ENCODE measurements around the gene VWA8.
"Not testable (repeated sequence)": the region's sequence is repeated elsewhere in the genome, so short reads cannot be mapped to it uniquely, and the experiment has no call there.

VWA8 gene

DNA sequence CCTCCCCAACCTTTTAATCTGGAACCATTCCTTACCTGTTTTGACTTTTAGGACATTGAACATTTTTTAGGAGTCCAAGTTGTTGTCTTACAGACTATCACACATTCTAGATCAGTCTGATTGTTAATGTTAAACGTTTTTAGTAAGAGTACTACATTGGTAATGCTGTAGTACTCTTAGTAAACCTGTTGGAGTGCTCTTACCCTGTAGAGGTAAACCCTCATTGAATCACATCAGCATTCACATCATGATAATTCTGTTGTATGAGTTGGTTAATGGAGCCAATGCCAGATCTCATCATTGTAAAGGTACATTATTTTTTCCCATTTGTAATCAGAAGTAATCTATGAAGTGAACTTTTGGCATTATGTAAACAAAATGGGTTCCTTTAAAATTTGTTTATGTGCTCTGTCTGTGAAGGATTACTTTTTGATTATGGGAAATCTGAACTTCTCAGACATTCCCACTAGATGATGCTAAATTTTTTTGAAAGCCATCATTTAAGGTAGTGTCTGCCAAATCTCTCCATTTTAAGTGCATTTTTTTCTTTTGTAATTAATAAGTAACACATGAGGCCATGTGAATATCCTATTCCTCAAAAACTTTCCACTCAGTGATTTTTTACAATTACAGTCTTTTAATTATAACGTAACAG is 55.2 kb downstream of the VWA8 start:
- Histone ChIP-seq H3K27ac (ENCODE audit: low read length) (no peak overlapping the region), H3K27me3 (replicated peaks; ENCODE audit: insufficient read depth, low read length) (no peaks in the 10 kb centered on the region), H3K36me3 (replicated peaks; ENCODE audit: insufficient read depth, low read length) (no peaks in the 10 kb centered on the region), H3K9me2 (replicated peaks; ENCODE audit: insufficient read depth, low read length) (no peaks in the 10 kb centered on the region), H3K9ac (ENCODE audit: low read length) (no peak overlapping the region), H3K4me2 (ENCODE audit: low read depth, low read length) (no peak overlapping the region), H3K4me1 (ENCODE audit: low read length) (no peaks in the 10 kb centered on the region), H3K9me3 (replicated peaks; ENCODE audit: insufficient read depth, low read length) (no peaks in the 10 kb centered on the region), H3F3A (ENCODE audit: insufficient read depth, low read length) (no peaks in the 10 kb centered on the region), H3K79me2 (ENCODE audit: low read length) (no peaks in the 10 kb centered on the region), H3K4me3 (ENCODE audit: low read length) (no peak overlapping the region), H2AFZ (ENCODE audit: low read length) (no peak overlapping the region), H4K20me1 (ENCODE audit: insufficient read depth, low read length) (no peaks in the 10 kb centered on the region)
- DNase-seq = peak; percentile 46
- peak; percentile 59 for TF ChIP-seq CTCF (IDR thresholded peaks at IDR 0.05; ENCODE audit: low read length)
- TF ChIP-seq EZH2phosphoT487 (IDR thresholded peaks at IDR 0.05; ENCODE audit: low read length) = no peak
- no peak for TF ChIP-seq EZH2 (optimal IDR thresholded peaks at IDR 0.05; ENCODE audit: low read depth, low read length)

GRCh38 chr13:41900918-41901317 is 60.0 kb downstream of the VWA8 start:
- H3K9me3 ChIP-seq (replicated peaks; ENCODE audit: insufficient read depth, low read length) = no peaks in the 10 kb centered on the region
- H3K27ac ChIP-seq (ENCODE audit: low read length) = no peak overlapping the region
- H3K4me1 ChIP-seq (ENCODE audit: low read length) = no peaks in the 10 kb centered on the region
- H3K36me3 ChIP-seq (replicated peaks; ENCODE audit: insufficient read depth, low read length) = no peaks in the 10 kb centered on the region
- no peaks in the 10 kb centered on the region for H4K20me1 ChIP-seq (ENCODE audit: insufficient read depth, low read length)
- H3K4me2 ChIP-seq (ENCODE audit: low read depth, low read length) = no peak overlapping the region
- H3K4me3 ChIP-seq (ENCODE audit: low read length) = no peak overlapping the region
- no peak for TF ChIP-seq EZH2 (optimal IDR thresholded peaks at IDR 0.05; ENCODE audit: low read depth, low read length)
- no peak for TF ChIP-seq CTCF (IDR thresholded peaks at IDR 0.05; ENCODE audit: low read length)
- no peaks in the 10 kb centered on the region for H3F3A ChIP-seq (ENCODE audit: insufficient read depth, low read length)
- no peak overlapping the region for H3K9ac ChIP-seq (ENCODE audit: low read length)
- H3K27me3 ChIP-seq (replicated peaks; ENCODE audit: insufficient read depth, low read length) = no peaks in the 10 kb centered on the region
- DNase-seq = no peak
- H3K9me2 ChIP-seq (replicated peaks; ENCODE audit: insufficient read depth, low read length) = no peaks in the 10 kb centered on the region
- H2AFZ ChIP-seq (ENCODE audit: low read length) = no peak overlapping the region
- H3K79me2 ChIP-seq (ENCODE audit: low read length) = no peaks in the 10 kb centered on the region

DNA sequence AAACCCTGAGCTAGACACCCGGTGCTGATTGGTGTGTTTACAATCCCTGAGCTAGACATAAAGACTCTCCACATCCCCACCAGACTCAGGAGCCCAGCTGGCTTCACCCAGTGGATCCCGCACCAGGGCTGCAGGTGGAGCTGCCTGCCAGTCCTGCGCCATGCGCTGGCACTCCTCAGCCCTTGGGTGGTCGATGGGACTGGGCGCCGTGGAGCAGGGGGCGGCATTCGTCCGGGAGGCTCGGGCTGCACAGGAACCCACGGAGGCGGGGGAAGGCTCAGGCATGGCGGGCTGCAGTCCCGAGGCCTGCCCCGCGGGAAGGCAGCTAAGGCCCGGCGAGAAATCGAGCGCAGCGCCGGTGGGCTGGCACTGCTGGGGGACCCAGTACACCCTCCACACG is 62.5 kb downstream of the VWA8 start:
- not testable (repeated sequence) for DNase-seq; H3K36me3 ChIP-seq (replicated peaks; ENCODE audit: insufficient read depth, low read length); H2AFZ ChIP-seq (ENCODE audit: low read length); H3K27me3 ChIP-seq (replicated peaks; ENCODE audit: insufficient read depth, low read length); H3K79me2 ChIP-seq (ENCODE audit: low read length); H4K20me1 ChIP-seq (ENCODE audit: insufficient read depth, low read length); H3K4me1 ChIP-seq (ENCODE audit: low read length); H3K4me3 ChIP-seq (ENCODE audit: low read length); H3K9me2 ChIP-seq (replicated peaks; ENCODE audit: insufficient read depth, low read length); H3K27ac ChIP-seq (ENCODE audit: low read length); H3K9me3 ChIP-seq (replicated peaks; ENCODE audit: insufficient read depth, low read length); H3F3A ChIP-seq (ENCODE audit: insufficient read depth, low read length); H3K4me2 ChIP-seq (ENCODE audit: low read depth, low read length); H3K9ac ChIP-seq (ENCODE audit: low read length)

DNA sequence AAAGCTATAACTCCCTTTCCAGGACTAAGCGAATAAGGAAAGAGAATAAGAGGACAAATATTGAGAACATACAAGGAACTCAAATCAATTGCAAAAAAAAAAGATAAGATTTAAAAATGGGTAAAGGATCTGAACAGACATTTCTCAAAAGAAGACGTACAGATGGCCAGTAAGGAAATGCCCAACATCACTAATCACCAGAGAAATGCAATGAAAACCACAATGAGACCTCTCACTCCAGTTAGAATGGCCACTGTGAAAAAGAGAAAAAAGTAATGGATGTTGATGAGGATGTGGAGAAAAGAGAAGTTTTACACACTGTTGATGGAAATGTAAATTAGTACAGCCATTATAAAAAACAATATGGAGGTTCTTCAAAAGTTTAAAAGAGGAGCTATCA is 63.8 kb downstream of the VWA8 start:
- Histone ChIP-seq H3K36me3 (replicated peaks; ENCODE audit: insufficient read depth, low read length) (no peaks in the 10 kb centered on the region), H3K27ac (ENCODE audit: low read length) (no peak overlapping the region), H3K4me2 (ENCODE audit: low read depth, low read length) (no peak overlapping the region), H3K9me3 (replicated peaks; ENCODE audit: insufficient read depth, low read length) (no peaks in the 10 kb centered on the region), H3F3A (ENCODE audit: insufficient read depth, low read length) (no peaks in the 10 kb centered on the region), H3K79me2 (ENCODE audit: low read length) (no peaks in the 10 kb centered on the region), H3K27me3 (replicated peaks; ENCODE audit: insufficient read depth, low read length) (no peaks in the 10 kb centered on the region), H3K9ac (ENCODE audit: low read length) (no peak overlapping the region), H3K9me2 (replicated peaks; ENCODE audit: insufficient read depth, low read length) (no peaks in the 10 kb centered on the region), H3K4me3 (ENCODE audit: low read length) (no peak overlapping the region), H4K20me1 (ENCODE audit: insufficient read depth, low read length) (no peaks in the 10 kb centered on the region), H2AFZ (ENCODE audit: low read length) (no peak overlapping the region), H3K4me1 (ENCODE audit: low read length) (no peaks in the 10 kb centered on the region)
- TF ChIP-seq EZH2phosphoT487 (IDR thresholded peaks at IDR 0.05; ENCODE audit: low read length) = no peak
- no peak for TF ChIP-seq CTCF (IDR thresholded peaks at IDR 0.05; ENCODE audit: low read length)
- TF ChIP-seq EZH2 (optimal IDR thresholded peaks at IDR 0.05; ENCODE audit: low read depth, low read length) = no peak
- DNase-seq = no peak
